SU-DHL-6 (cell line): Measurements from ENCODE around the gene CUL7.

Experiments used
- CTCF ChIP-seq: fragments of 200-600 bp; sonication (generic); IDR thresholded peaks from one replicate; pipeline ENCODE4 v1.5.1; 2017; ENCODE audit warnings: antibody characterized with exemption, mild to moderate bottlenecking, low read length, moderate library complexity; ENCODE audit not compliant: insufficient read depth, poor library complexity, severe bottlenecking
- EZH2phosphoT487 ChIP-seq: fragments of 200-600 bp; sonication (generic), shearing (Covaris generic); conservative IDR thresholded peaks from 2 replicates; pipeline ENCODE4 v1.6.1; 2018; ENCODE audit warnings: mild to moderate bottlenecking, antibody characterized with exemption, low read length, moderate library complexity, mixed read lengths

- TF ChIP-seq CTCF, result no peak
- TF ChIP-seq EZH2phosphoT487, result no peak
Observed at GRCh38 chr6:43034190-43034525, 19.5 kb downstream of the CUL7 start.
